ENCODE data around the gene M1AP. TPM values are rescaled to one million over a fixed set of nuclear protein-coding genes. Genes with fewer than 3 reads are reported as not detected.

Gene M1AP
- total RNA-seq, 4 donors from 2014 or later = 0.17 to 0.42 TPM; not detected in 2

DNA sequence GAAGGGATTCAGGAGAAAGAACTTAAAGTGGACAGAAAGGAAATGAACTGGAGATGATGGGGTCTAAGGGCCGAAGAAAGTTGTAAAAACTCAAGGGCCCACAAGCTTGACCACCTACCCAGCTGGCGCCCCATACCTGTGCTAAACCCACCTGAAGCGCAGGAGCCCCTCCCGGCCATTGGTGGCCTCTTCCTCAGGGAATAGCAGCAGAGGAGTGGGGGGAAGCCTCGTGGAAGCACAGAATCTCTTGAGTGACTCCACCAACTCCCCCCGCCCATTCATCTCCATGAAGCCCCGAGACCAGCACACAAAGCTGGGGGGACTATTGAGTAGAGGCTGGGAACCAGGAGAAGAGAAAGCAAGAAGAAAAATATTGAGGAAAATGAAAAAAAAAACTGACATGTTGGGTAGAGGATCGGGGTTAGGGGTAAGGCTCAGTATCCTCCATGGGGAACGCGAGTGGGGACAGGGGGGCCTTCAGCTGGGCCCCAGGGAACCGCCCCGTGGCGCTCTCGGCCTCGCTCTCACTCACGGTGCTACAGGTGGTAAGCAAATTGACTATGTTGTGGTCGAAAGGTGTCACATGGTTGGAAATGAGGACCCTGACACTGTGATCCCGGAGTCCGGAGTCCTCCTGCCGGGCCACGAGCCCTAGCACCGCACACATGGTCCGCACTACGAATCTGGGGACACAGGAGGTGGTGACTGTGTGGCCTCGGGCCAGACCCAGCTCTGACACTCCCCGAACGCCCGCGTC is 119.4 kb downstream of the M1AP start:
- H3K27me3 ChIP-seq = no peaks in the 10 kb centered on the region
- H3K27ac ChIP-seq (replicated peaks in 1 of 4) = peak overlapping the region; percentile 83 to 89 (median 87)
- no peak for DNase-seq (ENCODE audit: extremely low spot score)
- H3K4me3 ChIP-seq = peak overlapping the region; percentile 62 to 92 (median 86)
- H3K9me3 ChIP-seq = no peaks in the 10 kb centered on the region
- TF ChIP-seq POLR2AphosphoS5 (IDR thresholded peaks at IDR 0.05) = no peak
- TF ChIP-seq, protein P1, sequence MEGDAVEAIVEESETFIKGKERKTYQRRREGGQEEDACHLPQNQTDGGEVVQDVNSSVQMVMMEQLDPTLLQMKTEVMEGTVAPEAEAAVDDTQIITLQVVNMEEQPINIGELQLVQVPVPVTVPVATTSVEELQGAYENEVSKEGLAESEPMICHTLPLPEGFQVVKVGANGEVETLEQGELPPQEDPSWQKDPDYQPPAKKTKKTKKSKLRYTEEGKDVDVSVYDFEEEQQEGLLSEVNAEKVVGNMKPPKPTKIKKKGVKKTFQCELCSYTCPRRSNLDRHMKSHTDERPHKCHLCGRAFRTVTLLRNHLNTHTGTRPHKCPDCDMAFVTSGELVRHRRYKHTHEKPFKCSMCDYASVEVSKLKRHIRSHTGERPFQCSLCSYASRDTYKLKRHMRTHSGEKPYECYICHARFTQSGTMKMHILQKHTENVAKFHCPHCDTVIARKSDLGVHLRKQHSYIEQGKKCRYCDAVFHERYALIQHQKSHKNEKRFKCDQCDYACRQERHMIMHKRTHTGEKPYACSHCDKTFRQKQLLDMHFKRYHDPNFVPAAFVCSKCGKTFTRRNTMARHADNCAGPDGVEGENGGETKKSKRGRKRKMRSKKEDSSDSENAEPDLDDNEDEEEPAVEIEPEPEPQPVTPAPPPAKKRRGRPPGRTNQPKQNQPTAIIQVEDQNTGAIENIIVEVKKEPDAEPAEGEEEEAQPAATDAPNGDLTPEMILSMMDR (IDR thresholded peaks at IDR 0.05) = no peak
- TF ChIP-seq POLR2A (IDR thresholded peaks at IDR 0.05; ENCODE audit: low read depth) = no peak
- no peak for TF ChIP-seq EP300 (IDR thresholded peaks at IDR 0.05)
- intact Hi-C loops (cut with DNase I) = loop anchor here (1.0 to 5.0 kb wide), 4 partner anchors 26 to 59 kb away; partner anchors contain the start of gene DOK1
- peaks cover 24 to 42% (median 33%) of the 10 kb centered on the region in 4 donors for H3K4me1 ChIP-seq
- peaks cover 30 to 52% (median 47%) of the 10 kb centered on the region in 4 donors for H3K36me3 ChIP-seq
- 26% methylated on average over 17 of the region's 29 CpGs for WGBS

DNA sequence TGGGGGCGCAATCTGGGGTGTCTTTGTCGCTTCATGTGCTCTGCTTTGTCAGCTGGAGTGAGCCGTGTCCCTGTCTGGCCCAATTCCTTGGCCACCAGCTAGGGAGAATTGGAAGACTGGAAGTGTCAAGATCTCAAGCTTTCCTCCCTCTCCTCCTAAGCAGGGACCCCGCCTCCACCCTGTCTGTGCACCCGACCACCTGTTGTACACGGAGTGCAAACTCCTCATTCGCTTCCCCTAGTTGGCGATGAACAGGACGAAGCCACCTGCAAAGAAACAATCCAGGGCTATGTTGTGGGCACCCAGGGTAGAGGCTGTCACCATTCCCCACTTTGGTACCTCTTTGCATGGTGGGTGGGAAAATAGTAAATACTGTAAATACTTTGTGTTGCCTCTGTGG is 120.4 kb downstream of the M1AP start:
- DNase-seq (ENCODE audit: extremely low spot score) = no peak
- Histone ChIP-seq H3K9me3 (no peaks in the 10 kb centered on the region), H3K4me3 (no peak overlapping the region), H3K4me1 (peaks cover 24 to 42% (median 33%) of the 10 kb centered on the region in 4 donors), H3K27me3 (no peaks in the 10 kb centered on the region), H3K27ac (replicated peaks in 1 of 4) (no peak overlapping the region), H3K36me3 (peaks cover 27 to 42% (median 37%) of the 10 kb centered on the region in 4 donors)
- intact Hi-C loops (cut with DNase I) = loop anchor here (2.0 to 5.0 kb wide), 3 partner anchors 25 to 60 kb away; no protein-coding TSS in a partner anchor
- TF ChIP-seq EP300 (IDR thresholded peaks at IDR 0.05) = no peak
- TF ChIP-seq POLR2A (IDR thresholded peaks at IDR 0.05; ENCODE audit: low read depth) = no peak
- WGBS = 91% methylated on average over 9 of the region's 9 CpGs

DNA sequence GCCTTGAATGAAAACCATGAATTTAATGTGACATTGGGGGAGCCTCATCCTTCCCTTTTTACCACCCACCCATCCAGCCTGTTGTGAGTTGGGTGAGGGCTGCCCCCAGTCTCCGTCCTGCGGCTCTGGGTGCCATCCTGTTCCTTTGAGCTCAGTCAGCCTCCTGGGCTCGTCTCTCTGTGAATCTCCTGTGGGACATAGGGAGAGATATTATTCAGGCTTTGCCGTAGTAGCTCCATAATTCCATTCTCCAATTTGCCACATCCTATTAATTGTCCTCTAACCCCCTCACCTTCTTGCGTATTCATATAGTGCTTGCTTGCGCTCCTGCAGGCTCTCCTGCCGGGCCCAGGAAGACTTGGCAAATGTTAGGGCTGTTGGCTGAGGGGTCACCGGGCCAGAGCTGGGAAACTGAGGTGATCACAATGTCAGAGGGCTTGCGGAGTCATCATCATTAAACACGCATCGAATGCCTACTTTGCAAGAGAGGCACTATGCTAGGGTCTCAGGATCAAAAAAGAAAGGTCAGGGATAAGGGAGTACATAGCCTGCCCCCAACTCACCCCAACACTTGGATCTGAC is 121.4 kb downstream of the M1AP start:
- no peaks in the 10 kb centered on the region for H3K27me3 ChIP-seq
- H3K9me3 ChIP-seq = no peaks in the 10 kb centered on the region
- intact Hi-C loops (cut with DNase I) = loop anchor here (5.0 kb wide), 2 partner anchors 39 to 61 kb away; no protein-coding TSS in a partner anchor
- no peak overlapping the region for H3K27ac ChIP-seq (replicated peaks in 1 of 4)
- WGBS = 97% methylated on average over 9 of the region's 11 CpGs
- peaks cover 24 to 38% (median 32%) of the 10 kb centered on the region in 4 donors for H3K4me1 ChIP-seq
- DNase-seq (ENCODE audit: extremely low spot score) = no peak
- TF ChIP-seq, protein P1 (IDR thresholded peaks at IDR 0.05) = no peak
- H3K36me3 ChIP-seq = peaks cover 24 to 34% (median 30%) of the 10 kb centered on the region in 4 donors
- no peak overlapping the region for H3K4me3 ChIP-seq

DNA sequence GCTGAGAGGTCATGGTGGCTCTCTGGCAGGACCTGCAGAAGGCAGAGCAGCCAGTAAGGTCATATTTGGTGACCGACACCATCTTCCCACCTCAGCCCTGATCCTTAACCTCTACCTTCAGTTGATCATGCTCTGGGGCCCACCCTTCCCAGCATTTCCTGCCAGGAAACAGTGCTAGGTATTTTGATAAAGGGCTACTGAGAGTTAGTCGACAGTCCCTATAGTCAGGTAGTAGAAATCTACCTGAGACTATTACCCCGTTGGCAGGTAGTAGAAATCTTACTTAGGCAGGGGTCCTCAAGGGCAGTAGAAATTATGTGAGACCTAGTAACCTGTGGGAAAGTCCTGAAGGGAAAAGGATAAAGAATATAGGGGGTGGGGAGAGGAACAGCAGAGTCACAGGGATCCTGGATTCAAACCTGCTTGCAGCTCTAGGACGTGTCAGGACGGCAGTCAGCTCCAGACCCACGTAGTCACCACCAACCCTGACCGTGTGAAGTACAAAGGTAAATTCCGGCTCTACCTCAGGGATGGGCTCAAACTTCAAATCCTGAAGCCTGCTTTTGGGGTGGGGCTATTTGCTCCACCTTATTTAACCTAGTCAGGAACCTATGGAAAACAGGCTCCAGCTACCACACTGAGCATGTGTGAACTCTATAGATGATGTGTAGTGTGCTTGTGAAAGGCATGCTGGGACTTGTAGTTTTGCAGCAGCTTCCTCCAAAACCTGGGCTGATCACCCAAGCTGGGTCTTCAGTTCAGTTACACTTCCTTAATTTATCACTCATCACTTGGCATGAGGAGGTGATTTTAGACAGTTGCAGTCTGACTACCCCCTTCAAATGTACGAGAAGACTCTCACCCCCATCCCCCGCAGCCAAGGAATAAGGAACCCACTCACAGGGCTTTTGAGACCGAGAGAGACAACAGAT is 122.1 kb downstream of the M1AP start, which contains the start of gene DQX1:
Gene DQX1 (minus strand): TSS at position 515 of the 932 bp plus-strand sequence. CDS start 502 bp downstream, at position 13.
- no peak within 1 kb of the TSS for H3K27ac ChIP-seq (replicated peaks in 1 of 4)
- H3K4me1 ChIP-seq = peaks cover 18 to 30% (median 24%) of the 10 kb centered on the region in 4 donors
- H3K36me3 ChIP-seq = peaks cover 24 to 34% (median 30%) of the 10 kb centered on the region in 4 donors
- no peak for DNase-seq (ENCODE audit: extremely low spot score)
- intact Hi-C loops (cut with DNase I) = loop anchor here (5.0 kb wide), 2 partner anchors 39 to 61 kb away; no protein-coding TSS in a partner anchor
- no peaks in the 10 kb centered on the region for H3K9me3 ChIP-seq
- TF ChIP-seq POLR2AphosphoS5 (IDR thresholded peaks at IDR 0.05) (no peak), POLR2A (IDR thresholded peaks at IDR 0.05; ENCODE audit: low read depth) (no peak), EP300 (IDR thresholded peaks at IDR 0.05) (no peak)
- TF ChIP-seq, protein P1 (IDR thresholded peaks at IDR 0.05) = no peak
- WGBS = 84% methylated on average over 11 of the region's 11 CpGs
- no peak within 1 kb of the TSS for H3K4me3 ChIP-seq
- H3K27me3 ChIP-seq = peaks cover 0 to 6% (median 0%) of the 10 kb centered on the region in 4 donors

All from esophagus muscularis mucosa (tissue), 4 donors.